GM21786 (cell line): ENCODE data around the gene CECR2.
"Not testable (repeated sequence)": the region's sequence is repeated elsewhere in the genome, so short reads cannot be mapped to it uniquely, and the experiment has no call there.

ENCODE experiments used
- ATAC-seq: cut with Tn5 transposase; IDR thresholded peaks from one replicate; pipeline ENCODE4 v1.9.1; 2021; ENCODE audit not compliant: unreplicated experiment

The CECR2 gene

DNA sequence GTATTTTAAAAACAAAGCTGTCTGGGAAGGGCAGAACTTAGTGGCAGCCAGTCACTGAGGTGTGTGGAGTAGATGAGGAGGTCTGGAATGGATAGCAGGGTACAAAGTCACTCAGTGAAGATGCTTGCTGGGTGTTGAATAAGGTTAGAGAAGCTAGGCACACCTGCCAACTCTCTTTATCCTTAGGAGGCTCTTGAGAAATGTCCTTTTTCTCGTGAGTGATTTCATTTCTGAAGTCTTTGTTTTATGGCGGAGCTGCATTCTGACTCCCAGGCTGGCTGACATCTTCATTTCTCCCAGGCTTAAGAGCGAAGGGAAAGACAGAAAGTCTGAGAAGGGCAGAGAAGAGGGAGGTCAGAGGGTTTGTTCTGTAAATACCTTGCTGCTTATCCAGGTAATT, 31.0 kb downstream of the CECR2 start:
- no peak for ATAC-seq

DNA sequence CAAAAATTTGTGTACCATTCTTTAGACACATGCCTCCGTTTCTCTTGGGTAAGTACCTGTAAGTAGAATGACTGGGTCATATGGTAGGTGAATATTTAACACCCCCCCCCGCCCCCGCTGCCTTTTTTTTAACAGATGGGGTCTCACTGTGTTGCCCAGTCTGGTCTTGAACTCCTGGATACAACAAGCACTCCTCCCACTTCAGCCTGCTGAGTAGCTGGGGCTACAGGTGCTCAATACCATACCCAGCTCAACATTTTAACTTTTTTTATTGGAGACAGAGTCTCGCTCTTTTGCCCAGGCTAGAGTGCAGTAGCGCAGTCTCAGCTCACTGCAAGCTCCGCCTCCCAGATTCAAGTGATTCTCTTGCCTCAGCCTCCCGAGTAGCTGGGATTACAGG, 32.5 kb downstream of the CECR2 start:
- no peak for ATAC-seq

DNA sequence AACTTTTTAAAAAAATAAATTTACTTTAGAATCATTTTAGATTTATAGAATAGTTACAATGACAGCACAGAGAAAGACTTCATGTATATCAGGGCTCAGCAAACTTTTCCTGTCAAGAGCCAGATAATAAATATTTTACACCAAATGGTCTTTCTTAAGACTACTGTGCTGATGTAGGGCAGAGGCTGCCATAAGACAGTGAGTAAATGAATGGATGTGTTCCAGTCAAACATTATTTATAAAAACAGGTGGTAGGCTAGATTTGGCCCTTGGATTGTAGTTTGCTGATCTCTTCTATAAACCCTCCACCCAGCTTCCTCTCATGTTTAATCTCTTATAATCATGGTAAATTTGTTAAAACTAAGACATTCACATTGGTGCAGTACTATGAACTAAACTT, 33.0 kb downstream of the CECR2 start:
- no peak for ATAC-seq

DNA sequence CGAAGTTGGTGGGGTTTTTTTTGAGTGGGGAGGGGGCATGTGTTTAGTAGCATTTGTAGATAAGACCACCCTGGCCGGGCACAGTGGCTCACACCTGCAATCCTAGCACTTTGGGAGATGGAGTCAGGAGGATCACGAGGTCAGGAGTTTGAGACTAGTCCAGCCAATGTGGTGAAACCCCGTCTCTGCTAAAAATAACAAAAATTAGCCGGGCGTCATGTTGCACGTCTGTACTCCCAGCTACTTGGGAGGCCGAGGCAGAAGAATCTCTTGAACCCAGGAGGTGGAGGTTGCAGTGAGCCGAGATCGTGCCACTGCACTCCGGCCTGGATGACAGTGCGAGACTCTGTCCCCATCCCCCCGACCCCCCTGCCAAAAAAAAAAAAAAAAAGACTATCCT, 34.6 kb downstream of the CECR2 start:
- no peak for ATAC-seq

DNA sequence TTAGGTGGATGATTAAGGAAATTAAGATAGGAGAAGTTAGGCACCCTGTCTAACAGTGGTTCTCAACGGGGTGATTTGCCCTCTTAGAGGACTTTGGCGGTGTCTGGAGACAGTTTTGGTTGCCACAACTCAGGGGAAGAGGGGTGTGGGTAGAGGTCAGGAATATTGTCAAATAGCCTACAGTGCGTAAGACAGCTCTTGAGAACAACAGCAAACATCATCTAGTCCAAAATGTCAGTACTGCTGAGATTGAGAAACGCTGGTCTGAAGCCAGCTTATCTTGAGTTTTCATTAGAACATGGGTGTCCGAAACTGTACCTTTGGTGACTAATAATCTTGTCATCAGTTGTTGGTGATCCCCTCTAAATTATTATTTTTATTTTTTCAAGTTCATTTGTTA, 38.4 kb downstream of the CECR2 start:
- no peak for ATAC-seq

DNA sequence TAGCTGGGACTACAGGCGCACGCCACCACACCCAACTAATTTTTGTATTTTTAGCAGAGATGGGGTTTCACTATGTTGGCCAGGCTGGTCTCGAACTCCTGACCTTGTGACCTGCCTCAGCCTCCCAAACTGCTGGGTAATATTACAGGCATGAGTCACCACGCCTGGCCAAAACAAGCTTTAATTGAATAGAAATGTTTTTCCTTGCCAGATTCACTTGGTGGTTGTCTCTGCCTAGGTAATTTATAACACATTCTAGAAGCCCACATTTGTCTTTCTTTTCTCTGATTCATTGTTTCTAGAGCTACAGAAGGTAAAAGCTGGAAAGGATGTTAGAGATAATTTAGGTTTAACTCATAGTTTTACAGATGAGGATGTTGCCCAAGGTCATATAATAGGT, 41.3 kb downstream of the CECR2 start:
- ATAC-seq = no peak

DNA sequence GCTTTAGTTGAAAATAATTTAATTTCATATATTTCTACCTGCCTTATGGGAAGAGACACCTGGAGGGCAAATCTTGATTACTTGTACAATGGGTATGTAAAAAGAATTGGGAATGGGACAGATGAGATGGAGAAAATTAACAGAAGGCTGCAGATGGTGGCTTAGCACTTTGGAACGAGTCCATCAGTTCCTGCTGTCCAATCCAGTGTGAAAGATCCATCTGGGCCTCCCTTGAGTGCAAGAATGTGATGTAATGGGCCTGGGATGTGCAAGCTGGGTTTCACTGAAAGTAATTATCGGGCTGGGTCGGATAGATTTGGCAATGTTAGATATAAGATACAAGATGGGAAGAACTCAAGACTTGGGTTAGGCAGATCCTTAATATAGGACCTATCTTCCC, 42.0 kb downstream of the CECR2 start:
- no peak for ATAC-seq

DNA sequence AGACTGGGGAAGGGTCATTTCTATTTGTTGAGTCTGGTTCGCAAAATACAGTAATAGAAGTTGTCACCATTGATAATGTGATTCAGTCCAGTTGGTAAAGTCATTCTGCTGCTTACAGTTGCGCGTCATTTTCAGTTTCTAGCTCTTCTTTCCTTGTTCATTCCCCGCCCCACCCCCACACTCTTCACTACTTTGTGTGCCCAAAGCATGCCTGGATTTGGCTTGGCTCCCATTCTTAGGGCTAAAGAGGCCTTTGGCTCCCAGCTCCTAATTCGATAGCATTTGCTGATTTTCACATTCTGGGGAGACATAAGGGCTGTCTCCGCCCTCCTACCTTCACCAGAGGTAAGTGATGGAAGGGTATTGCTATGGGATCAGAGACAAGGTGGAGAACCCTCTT, 43.0 kb downstream of the CECR2 start:
- ATAC-seq = no peak

DNA sequence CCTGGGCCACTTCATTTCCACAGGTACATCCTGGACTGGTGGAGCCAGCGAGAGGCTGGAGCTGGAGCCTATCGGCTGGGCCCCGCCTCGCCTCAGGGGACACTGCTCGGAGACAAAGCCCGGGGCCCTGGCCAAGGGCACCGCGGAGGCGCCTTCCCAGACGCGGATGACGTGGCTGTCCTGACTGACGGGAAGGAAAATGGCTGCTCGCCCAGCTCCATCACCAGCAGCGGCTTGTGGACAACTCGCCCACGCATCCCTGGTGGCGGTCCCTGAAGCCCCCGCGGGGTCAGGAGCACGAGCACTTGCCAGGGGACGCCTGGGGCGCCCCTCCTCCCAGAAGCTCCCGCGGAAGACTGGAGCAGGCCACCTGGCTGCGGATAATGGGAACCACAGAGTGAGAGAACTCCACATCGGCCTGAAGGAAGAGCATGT, 49.6 kb downstream of the CECR2 start:
- no peak for ATAC-seq

DNA sequence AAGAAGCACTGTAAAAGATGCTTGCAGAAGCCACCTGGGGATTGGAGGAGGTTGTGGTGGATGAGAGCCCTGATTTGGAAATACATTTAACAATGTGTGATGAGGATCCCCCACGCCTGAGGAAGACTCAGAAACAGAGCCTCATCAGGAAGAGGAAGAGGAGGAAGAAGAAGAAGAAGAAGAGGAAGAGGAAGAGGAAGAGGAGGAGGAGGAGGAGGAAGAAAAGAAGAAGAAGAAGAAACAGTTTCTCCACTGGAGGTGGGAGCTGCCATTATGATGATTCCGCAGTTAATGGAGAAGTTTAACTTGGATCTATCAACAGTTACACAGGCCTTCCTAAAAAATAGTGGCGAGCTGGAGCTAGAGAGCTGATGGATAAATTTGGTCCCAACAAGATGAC, 50.1 kb downstream of the CECR2 start:
- no peak for ATAC-seq

DNA sequence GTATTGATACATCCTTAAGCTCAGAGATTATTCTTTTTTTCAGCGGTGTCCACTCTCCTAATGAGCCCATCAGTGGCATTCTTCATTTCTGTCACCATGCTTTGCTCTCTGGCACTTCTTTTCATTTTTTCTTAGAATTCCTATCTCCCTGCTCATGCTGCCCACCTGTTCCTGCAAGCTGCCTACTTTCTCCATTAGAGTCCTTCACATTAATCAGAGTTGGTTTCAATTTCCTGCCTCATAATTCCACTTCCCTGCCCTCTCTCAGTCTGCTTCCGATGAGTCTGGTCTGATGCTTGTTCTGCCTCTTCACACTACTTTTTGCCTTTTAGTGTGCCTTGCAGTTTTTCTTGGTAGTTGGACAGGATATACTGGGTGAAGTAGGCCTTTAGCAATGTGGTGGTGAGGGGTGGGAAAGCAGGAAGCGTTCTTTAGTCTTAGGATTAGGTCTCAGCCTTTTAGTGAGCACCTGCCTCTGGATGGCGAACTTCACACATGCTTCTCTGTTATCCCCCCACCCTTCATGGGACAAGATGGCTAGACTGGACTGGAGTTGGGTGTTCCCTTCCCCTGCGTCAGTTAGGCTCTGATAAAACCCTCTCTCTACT, 53.6 kb downstream of the CECR2 start:
- no peak for ATAC-seq

DNA sequence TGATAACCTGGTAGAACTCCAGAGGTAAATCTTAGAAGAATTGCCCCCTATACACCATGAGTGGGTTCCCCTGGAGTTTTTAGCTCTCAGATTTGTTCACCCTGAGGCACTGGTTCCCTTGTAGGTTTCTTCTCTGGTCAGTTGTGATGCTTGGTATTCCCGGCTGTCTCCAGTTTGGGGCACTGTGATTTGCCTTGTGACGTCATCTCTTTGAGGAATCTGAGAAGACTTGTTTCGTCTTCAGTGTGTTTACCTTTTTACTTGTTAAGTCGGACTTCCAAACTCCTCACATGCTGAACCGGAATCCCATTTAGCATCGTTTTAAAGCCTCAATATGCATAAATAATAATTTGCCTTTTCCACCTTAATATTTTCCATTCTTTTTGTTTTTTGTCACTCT, 54.4 kb downstream of the CECR2 start:
- no peak for ATAC-seq

DNA sequence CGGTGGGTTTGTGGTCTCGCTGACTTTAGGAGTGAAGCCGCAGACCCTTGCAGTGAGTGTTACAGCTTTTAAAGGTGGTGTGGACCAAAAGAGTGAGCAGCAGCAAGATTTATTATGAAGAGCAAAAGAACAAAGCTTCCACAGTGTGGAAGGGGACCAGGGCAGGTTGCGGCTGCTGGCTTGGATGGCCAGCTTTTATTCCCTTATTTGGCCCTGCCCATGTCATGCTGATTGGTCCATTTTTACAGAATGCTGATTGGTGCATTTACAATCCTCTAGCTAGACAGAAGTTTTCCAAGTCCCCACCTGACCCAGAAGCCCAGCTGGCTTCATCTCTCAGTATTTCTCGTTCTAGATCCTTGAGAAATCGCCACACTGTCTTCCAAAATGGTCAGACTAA, 58.3 kb downstream of the CECR2 start:
- ATAC-seq = not testable (repeated sequence)

DNA sequence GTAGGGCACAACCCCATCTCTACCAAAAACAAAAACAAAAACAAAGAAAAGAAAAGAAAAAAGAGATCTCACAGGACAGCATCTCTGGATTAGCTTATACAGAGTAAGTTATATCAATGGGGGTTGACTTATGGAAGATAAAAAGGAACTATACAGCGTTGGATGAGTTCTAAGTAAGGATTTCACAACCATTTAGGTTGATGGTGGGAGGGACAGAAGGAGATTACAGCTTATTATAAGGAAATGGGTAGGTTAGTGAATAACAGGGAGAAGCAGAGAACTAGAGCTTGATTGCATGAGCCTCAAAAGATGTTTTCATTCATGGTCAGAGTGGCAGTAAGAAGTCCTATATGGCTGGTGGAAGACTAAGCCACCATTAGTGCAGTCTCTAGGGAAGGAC, 60.3 kb downstream of the CECR2 start:
- no peak for ATAC-seq

DNA sequence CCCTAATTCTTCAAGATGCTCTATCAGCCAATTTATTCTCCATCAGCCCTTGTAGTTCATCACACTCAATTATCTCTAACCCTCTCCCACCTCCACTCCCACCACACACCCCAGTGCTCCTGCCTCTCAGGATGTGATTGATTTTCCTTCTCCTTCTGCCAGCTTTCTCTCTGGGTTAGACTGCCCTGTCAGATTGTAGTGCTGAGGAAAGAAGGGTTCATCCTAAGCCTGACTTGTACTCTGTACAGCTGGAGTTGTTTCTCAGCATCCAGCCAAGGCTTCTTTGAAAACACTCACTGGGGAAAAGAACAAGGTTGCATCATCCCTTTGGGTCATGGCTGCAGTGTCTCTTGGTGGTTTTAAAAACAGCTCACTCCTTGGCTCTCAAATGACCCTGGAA, 61.2 kb downstream of the CECR2 start:
- ATAC-seq = no peak

DNA sequence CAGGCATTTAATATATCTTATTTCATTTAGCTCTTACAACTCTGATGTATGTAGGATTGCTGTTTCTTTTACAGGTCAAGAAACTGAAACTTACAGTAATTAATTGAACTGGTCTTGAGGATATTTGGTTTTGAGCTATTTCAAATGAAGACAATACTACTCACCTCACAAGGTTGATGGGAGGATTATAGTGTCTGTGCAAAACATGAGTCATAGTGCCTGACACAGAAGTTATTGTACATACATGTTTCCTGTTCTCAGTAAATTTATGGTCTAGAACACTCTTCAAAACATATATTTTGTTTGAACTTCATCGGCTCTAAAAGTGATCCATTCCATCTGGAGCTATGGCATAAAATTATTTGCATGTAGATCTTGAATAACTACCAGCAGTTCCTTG, 61.9 kb downstream of the CECR2 start:
- ATAC-seq = no peak

DNA sequence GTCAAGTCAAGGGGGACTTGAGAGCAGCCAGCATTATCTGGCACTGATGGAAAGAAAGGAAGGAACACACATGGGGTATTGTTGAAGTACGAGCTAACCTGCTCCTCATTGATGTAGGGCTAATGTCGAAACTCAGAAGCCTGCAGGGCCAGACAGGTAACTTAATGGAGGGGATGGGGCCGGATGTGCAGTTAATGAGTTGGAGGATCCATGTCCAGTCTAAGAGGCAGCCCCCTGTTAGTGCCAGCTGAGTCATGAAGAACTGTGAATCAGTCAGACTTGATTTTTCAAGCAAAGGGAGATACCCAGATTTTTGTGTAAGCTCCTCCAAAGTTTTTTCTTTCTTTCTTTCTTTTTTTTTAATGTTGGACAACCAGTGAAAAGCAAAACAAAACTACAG, 65.6 kb downstream of the CECR2 start:
- ATAC-seq = no peak

DNA sequence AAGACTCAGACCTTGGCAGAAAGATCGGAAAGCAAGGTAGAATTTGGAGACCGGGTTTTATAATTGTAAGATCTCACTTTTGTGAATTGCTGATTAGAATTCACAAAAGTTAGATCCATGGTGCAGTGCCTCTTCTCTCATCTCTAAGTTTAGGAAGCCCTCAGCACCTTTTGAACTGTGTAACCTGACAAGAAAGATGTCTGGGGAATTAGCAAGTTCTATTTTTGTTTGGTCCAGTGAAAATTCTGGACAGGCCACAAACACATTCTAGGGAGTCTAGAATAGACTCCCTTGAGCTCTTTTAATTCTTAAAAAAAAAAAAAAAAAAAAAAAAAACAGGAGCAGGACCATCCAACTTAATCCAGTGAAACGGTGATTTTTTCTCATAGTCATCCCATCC, 66.1 kb downstream of the CECR2 start:
- ATAC-seq = no peak

DNA sequence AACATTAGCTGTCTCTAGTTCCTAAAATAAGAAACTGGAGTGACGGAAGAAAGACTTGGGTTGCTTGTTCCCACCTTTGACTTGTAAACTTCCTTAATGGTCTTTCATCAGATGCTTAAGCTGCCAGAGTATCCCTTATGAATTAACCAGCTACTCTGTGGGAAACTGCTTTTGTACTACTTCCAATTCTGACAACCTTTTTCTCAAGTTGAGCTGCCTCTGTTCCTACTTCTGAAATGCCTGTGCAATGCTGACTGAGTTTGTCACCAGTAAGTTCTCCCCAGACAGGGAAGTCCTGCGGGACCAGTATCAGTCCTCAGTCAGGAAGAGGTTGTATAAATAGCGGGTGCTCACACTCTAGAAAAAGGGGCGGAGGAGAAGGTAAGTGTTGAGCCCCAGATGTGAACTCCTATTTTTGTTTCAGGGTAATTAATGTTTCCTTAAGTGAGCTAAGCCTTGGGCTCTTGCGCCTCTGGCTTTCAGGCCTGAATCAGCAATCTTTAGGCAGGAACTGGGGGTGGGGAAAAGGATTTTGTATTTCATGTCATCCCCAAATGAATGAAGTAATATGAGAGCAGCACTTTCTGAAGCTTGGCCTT, 67.2 kb downstream of the CECR2 start:
- no peak for ATAC-seq

DNA sequence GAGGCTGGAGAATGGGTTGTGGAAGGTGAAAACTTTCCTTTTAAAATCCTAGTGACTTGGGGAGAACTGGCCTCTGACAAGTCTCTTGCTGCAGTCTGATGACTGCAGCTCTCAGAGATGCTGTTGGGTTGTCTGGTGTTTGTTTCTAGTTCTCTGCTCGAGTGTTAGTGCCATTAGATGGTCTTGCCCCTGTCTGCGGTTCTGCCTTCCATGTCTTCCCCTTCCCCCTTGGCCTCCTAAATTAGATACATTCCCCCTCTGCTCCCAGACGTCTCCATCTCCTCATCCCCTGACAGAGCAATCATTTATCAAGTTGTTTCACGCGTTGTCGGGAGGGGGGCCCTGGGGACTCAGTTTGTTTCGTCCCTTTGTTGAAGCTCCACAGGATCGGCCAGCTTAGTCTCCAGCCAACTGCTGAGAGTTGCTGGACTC, 67.7 kb downstream of the CECR2 start:
- no peak for ATAC-seq

DNA sequence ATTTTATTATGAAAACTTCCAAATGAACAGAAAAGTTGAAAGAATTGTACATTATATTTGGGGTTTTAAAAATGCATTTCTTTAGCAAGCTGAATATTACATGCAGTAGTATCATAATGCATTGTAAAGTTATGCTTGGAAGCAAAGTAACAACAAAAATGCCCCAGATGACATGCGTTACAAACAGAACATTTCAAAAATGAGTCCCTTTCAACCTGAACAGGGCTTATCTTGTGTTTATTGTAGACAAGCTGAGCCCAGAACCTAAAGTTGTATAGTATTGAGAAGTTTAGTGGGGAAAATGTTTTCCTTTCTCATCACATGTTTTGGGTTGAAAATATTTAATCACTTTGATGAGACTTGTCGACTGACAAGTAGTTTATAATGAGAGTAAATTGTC, 68.8 kb downstream of the CECR2 start:
- no peak for ATAC-seq

DNA sequence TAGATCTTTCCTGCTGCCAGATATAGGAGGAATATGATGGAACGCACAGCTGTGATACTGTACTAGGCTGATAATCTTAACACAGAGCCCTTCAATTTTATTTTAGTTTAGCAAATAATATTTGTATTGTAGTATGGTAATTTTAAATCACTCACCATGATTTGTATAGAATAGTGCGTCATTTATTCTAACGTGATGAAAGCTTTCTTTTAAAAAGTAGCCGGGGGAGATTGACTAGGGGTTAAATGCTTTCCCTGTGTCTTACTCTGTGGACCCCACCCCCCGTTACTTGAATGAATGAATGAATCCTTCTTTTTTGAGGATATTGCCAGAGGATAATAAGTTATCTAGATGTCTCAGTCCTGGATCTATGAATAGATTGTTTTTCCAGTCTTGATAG, 72.1 kb downstream of the CECR2 start:
- ATAC-seq = no peak
